ENCODE data around the gene GHDC. TPM values are rescaled to one million over a fixed set of nuclear protein-coding genes. Genes with fewer than 3 reads are reported as not detected.
A peak's percentile ranks its signal among the peaks of the same experiment; 100 is the strongest.

GHDC gene
- total RNA-seq, 1 donor from 2014 or later, result 20.0 TPM

GRCh38 chr17:42182927-42183734, 11.2 kb downstream of the GHDC start:
- no peak for DNase-seq

- DNase-seq, result no peak
These were observed 12.5 kb downstream of the GHDC start for GRCh38 chr17:42181851-42182207.

GRCh38 chr17:42180922-42181850, 13.1 kb downstream of the GHDC start, which contains the start of gene KCNH4:
Gene KCNH4 (minus strand): TSS chr17:42181142. CDS start chr17:42180945, 197 bp downstream.
- peak; percentile 44 for DNase-seq

- DNase-seq, result no peak
These were observed 13.8 kb downstream of the GHDC start for GRCh38 chr17:42180411-42180921.

- DNase-seq, result peak; percentile 82
These were observed 14.3 kb downstream of the GHDC start for GRCh38 chr17:42179911-42180410.

GRCh38 chr17:42179335-42179734, 15.0 kb downstream of the GHDC start:
- no peak for DNase-seq

- no peak for DNase-seq
These were observed 15.5 kb downstream of the GHDC start for GRCh38 chr17:42178817-42179216.

- no peak for DNase-seq
These were observed 16.6 kb downstream of the GHDC start for GRCh38 chr17:42177684-42178083.

- no peak for DNase-seq
These were observed 20.0 kb downstream of the GHDC start for GRCh38 chr17:42174126-42174783.

- DNase-seq, result no peak
These were observed 22.5 kb downstream of the GHDC start for GRCh38 chr17:42171831-42172230.

- DNase-seq, result no peak
These were observed 24.9 kb downstream of the GHDC start for GRCh38 chr17:42169351-42169750.

- no peak for DNase-seq
These were observed 26.5 kb downstream of the GHDC start for GRCh38 chr17:42167807-42168206.

- DNase-seq, result no peak
These were observed 28.0 kb downstream of the GHDC start for GRCh38 chr17:42166196-42166763.

GRCh38 chr17:42165751-42166150, 28.5 kb downstream of the GHDC start:
- DNase-seq, result no peak

GRCh38 chr17:42163696-42164407, 30.4 kb downstream of the GHDC start:
- no peak for DNase-seq

GRCh38 chr17:42163113-42163512, 31.2 kb downstream of the GHDC start:
- no peak for DNase-seq

- DNase-seq, result no peak
These were observed 33.8 kb downstream of the GHDC start for GRCh38 chr17:42160531-42160910.

GRCh38 chr17:42159796-42160530, 34.3 kb downstream of the GHDC start:
- DNase-seq, result no peak

GRCh38 chr17:42155614-42156045, 38.7 kb downstream of the GHDC start:
- no peak for DNase-seq
